ENCODE measurements around the gene LNX1. TPM values are rescaled to one million over a fixed set of nuclear protein-coding genes. Genes with fewer than 3 reads are reported as not detected.

LNX1 gene
- polyA plus RNA-seq, 1 experiment: 0.29 TPM

GRCh38 chr4:53602390-53602789 lies 11.1 kb upstream of the LNX1 start:
- TF ChIP-seq CTCF (IDR thresholded peaks at IDR 0.05; ENCODE audit: insufficient read depth, low read depth, low read length): no peak
- H3K4me3 ChIP-seq (ENCODE audit: low read depth, low read length): no peak overlapping the region

GRCh38 chr4:53601251-53601764 lies 10.0 kb upstream of the LNX1 start:
- no peak for DNase-seq (ENCODE audit: low read depth)
- peak; percentile 28; the same call in 1 of the 2 replicates for TF ChIP-seq CTCF (IDR thresholded peaks at IDR 0.05; ENCODE audit: insufficient read depth, low read depth, low read length)
- Histone ChIP-seq H3K4me3 (ENCODE audit: low read depth, low read length) (no peak overlapping the region), H3K27me3 (ENCODE audit: control insufficient read depth, insufficient read depth, low read length) (no peaks in the 10 kb centered on the region), H3K36me3 (ENCODE audit: control insufficient read depth, insufficient read depth, low read length) (no peaks in the 10 kb centered on the region)
- ChIA-PET CTCF (interaction anchor here (0.7 to 1.0 kb wide), 4 partner anchors 11 to 110 kb away, joined by 3 to 5 read pairs (median 3); no protein-coding TSS in a partner anchor), POLR2A (no interaction called here)

More at GRCh38 chr4:53602390-53602789, 11.1 kb upstream of the LNX1 start:
- ChIA-PET POLR2A (no interaction called here), CTCF (interaction anchor here (1.4 kb wide), 1 partner anchor 14 kb away, joined by 3 read pairs; no protein-coding TSS in a partner anchor)
- Histone ChIP-seq H3K36me3 (ENCODE audit: control insufficient read depth, insufficient read depth, low read length) (no peaks in the 10 kb centered on the region), H3K27me3 (ENCODE audit: control insufficient read depth, insufficient read depth, low read length) (no peaks in the 10 kb centered on the region)
- DNase-seq (ENCODE audit: low read depth): no peak

GRCh38 chr4:53599632-53600031 lies 8.3 kb upstream of the LNX1 start:
- POLR2A ChIA-PET: no interaction called here

DNA sequence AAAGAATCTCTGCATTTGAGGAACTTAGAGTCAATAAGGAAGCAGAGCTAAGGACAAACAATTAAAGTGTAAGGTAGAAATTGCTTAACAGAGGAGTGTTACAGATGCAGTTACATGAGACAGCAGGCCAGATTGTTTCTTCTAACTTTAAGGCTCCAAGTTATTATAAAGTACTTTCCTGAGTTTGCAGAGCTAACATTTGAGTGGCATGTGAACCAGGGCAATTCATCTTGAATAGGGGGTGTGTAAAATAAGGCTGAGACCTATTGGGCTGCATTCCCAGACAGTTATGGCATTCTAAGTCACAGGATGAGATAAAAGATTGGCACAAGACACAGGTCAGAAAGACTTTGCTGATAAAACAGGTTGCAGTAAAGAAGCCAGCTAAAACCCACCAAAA lies 7.6 kb upstream of the LNX1 start:
- TF ChIP-seq CTCF (IDR thresholded peaks at IDR 0.05; ENCODE audit: insufficient read depth, low read depth, low read length): no peak
- no peaks in the 10 kb centered on the region for H3K36me3 ChIP-seq (ENCODE audit: control insufficient read depth, insufficient read depth, low read length)
- ChIA-PET POLR2A (no interaction called here), CTCF (interaction anchor here (0.6 kb wide), 1 partner anchor 296 kb away, joined by 3 read pairs; no protein-coding TSS in a partner anchor)
- no peak overlapping the region for H3K4me3 ChIP-seq (ENCODE audit: low read depth, low read length)
- no peaks in the 10 kb centered on the region for H3K27me3 ChIP-seq (ENCODE audit: control insufficient read depth, insufficient read depth, low read length)
- no peak for DNase-seq (ENCODE audit: low read depth)

More at GRCh38 chr4:53599632-53600031, 8.3 kb upstream of the LNX1 start:
- Histone ChIP-seq H3K4me3 (ENCODE audit: low read depth, low read length) (no peak overlapping the region), H3K36me3 (ENCODE audit: control insufficient read depth, insufficient read depth, low read length) (no peaks in the 10 kb centered on the region), H3K27me3 (ENCODE audit: control insufficient read depth, insufficient read depth, low read length) (no peaks in the 10 kb centered on the region)
- DNase-seq (ENCODE audit: low read depth): no peak
- no peak for TF ChIP-seq CTCF (IDR thresholded peaks at IDR 0.05; ENCODE audit: insufficient read depth, low read depth, low read length)
- CTCF ChIA-PET: interaction anchor here (1.0 kb wide), 1 partner anchor 23 kb away, joined by 4 read pairs; no protein-coding TSS in a partner anchor

DNA sequence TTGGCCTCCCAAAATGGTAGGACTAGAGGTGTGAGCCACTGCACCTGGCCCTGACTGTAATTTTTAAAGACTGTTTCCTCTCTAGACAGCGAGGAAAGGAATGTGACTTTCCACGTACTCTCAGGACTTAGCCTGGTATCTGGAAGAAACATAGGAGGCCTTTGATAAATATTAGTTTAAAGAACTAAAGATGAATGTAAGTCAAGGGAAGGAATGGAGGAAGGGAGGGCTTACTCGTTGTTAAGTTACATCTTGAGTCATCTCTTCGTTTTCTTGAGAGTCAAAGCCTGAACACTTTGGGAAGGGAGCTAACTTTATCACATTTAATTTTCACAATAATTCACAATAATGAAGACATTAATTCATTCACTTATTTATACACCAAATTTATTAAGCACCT lies 7.2 kb upstream of the LNX1 start:
- ChIA-PET CTCF (interaction anchor here (0.6 kb wide), 1 partner anchor 297 kb away, joined by 3 read pairs; no protein-coding TSS in a partner anchor), POLR2A (no interaction called here)
- DNase-seq (ENCODE audit: low read depth): no peak
- Histone ChIP-seq H3K4me3 (ENCODE audit: low read depth, low read length) (no peak overlapping the region), H3K27me3 (ENCODE audit: control insufficient read depth, insufficient read depth, low read length) (no peaks in the 10 kb centered on the region), H3K36me3 (ENCODE audit: control insufficient read depth, insufficient read depth, low read length) (no peaks in the 10 kb centered on the region)
- no peak for TF ChIP-seq CTCF (IDR thresholded peaks at IDR 0.05; ENCODE audit: insufficient read depth, low read depth, low read length)

Measured in BJ (cell line).